NCI-H526 treated with DMSO at 0.1 percent for 48 hours (cell line): ENCODE results near the gene NDUFA8.
"Not testable (repeated sequence)": the region's sequence is repeated elsewhere in the genome, so short reads cannot be mapped to it uniquely, and the experiment has no call there.

Source experiments
- DNase-seq: peaks from one replicate; lab custom pipeline; 2025; lab: John Stamatoyannopoulos, UW

Gene NDUFA8

DNA sequence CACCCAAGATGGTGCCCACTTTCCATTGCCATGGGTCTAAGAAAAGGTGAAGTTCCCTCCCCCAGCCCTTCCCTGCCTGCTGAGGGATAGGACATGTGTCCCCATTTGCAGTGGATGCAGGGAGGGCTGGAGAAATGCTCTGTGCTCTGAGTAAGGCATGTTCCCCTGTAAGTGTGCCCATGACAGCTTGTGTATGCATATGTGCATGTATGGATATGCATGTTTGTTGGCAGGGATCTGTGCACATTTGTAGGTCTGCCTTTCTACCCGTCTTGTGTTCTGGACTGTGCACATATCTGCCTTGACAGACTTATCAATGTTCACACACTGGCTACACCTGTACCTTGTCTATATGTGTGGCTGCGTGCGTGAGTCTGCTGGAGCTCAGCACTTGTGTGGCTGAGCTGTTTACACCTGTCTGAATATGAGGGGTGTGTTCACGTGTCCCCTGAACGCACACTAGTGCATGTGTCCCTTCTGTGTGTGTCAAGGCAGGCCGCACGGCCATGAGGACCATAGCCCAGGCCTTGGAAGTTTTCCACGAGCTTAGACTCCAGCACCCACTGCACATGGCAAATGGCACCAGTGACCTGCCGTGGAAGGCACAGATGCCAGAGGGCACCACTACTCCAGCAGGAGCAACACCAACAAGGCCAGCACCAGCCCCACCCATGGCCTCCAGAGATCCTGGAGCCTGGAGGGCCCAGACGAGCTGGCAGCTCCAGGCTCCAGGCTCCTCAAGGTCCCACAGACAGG is 39.1 kb downstream of the NDUFA8 start:
- no peak for DNase-seq

GRCh38 chr9:122119721-122120120 is 39.9 kb downstream of the NDUFA8 start:
- DNase-seq: no peak

DNA sequence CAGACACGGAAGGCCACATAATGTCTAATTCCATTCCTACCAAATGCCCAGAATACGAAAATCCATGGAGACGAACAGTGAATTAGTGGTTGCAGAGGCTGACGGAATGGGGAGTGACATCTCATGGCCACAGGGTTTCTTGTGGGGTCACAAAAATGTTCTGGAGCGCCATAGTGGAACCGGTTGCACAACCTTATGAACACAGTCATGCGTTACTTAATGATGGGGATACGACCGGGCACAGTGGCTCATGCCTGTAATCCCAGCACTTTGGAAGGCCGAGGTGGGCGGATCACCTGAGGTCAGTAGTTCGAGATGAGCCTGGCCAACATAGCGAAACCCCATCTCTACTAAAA is 40.4 kb downstream of the NDUFA8 start:
- DNase-seq: no peak

GRCh38 chr9:122118343-122119165 is 41.0 kb downstream of the NDUFA8 start:
- DNase-seq: no peak

- DNase-seq: not testable (repeated sequence)
These were observed 42.3 kb downstream of the NDUFA8 start for GRCh38 chr9:122117241-122117640.

GRCh38 chr9:122116448-122117173 is 43.0 kb downstream of the NDUFA8 start:
- no peak for DNase-seq

- no peak for DNase-seq
These were observed 43.5 kb downstream of the NDUFA8 start for GRCh38 chr9:122116040-122116439.

- DNase-seq: no peak
These were observed 44.2 kb downstream of the NDUFA8 start for GRCh38 chr9:122115176-122116035.

- no peak for DNase-seq
These were observed 46.0 kb downstream of the NDUFA8 start for GRCh38 chr9:122113574-122113973.

DNA sequence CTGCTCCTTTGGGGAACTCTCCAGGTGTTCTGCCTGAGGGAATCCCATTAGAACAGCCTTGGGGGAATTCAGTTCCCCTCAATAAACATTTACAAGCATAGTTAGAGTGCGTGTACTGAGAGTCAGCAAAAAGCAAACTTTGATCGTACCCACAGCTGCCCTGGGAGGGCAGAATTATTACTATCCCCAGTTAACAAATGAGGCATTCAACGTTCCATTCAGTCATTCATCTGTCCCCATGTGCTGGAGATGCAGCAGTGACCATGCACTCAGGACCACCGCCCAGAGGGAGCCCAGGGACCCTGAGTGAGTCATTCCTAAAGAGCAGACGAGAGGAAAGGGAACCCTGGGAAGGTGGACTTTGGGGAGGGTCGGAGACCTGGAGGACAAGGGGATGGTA is 47.3 kb downstream of the NDUFA8 start:
- no peak for DNase-seq

DNA sequence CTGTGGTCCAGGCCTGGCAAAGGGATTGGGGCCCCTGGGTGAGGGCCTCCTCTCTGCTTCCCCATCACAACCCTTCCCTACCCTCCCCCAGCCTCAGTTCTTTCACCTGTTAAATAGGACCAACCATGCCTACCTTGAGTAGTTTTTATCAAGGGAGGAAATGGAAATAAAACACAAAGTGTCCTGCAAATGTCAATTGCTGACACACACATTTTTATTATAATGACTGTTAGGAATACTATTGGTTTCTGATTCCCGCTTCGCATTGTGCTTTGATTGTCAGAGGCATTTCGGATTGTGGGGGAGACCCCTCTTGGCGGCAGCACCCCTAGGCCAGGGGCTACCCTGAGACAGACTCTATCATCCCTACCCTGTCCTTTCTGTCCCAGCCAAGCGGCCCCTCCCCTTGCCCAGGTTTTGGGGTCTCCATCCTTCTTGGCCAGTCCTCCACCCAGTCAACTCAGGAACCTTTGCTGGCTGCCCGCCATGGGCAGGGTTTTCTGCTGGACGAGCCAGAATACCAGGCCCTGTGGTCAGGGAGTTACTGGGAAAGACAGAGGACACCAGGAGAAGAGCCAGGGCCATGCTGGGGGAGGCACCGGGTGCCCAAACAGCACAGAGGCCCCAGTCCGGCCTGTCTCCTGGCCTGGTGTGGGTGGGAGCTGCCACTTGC is 48.0 kb downstream of the NDUFA8 start:
- DNase-seq: no peak

- DNase-seq: no peak
These were observed 49.3 kb downstream of the NDUFA8 start for GRCh38 chr9:122110100-122110833.

- no peak for DNase-seq
These were observed 50.4 kb downstream of the NDUFA8 start for GRCh38 chr9:122109035-122109813.

DNA sequence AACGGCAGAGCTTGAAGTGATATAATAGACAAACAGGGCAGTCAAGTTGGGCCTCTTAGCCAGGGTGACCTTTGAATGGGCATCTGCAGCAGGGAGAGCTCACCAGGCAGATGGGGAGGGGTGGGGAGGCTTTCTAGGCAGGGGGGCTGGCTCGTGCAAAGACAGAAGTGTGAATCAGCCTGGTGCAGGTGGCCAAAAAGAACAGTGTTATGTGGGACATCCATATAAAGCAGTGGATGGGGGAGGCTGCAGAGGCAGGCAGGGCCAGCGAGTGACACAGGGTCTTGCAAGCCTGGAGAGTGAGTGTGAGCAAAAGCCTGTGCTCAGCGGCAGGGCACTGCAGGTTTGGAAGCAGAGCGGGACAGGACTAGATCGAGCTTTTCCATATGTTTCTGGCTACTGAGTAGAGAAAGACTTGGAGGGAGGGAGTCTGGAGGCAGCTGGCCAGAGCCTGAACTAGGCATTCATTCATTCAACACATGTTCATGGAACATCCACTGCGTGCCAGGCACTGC is 52.2 kb downstream of the NDUFA8 start:
- no peak for DNase-seq

DNA sequence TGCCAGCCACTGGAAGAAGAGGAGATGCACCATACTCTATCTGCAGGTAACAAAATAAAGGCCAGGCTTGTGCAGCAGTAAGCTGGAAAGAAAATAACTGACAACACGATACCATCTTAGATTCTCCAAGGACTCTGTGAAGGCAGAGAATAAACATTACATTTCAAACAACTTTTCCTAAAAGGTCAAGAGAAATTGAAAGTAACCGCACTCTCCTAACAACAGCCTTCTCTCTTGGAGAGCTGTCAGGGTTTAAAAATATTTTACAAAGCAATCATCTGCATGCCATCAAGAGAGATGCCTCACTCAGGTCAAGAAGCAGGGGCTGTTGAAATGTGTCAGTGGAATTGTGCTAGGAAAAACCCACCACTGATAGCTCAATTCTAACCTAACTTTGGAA is 53.0 kb downstream of the NDUFA8 start:
- DNase-seq: no peak

DNA sequence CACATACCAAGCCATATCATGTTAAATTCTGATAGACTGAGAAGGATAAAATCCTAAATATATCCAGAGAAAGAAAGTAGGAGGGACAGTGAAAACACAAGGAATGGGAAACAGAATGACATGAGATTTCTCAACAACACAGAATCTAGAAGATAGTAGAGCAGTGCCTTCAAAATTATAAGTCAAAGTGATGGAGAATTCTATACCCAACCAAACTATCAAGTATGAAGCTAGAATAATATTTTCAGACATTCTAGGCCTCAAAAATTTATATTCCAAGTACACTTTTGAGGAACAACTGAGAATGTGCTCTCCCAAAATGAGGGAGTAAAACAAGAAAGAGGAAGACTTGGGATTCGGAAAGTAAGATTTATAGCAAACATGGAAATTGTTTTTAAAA is 55.6 kb downstream of the NDUFA8 start:
- DNase-seq: no peak

GRCh38 chr9:122102156-122102555 is 57.4 kb downstream of the NDUFA8 start:
- DNase-seq: no peak

GRCh38 chr9:122100756-122101155 is 58.8 kb downstream of the NDUFA8 start:
- no peak for DNase-seq

- no peak for DNase-seq
These were observed 60.2 kb downstream of the NDUFA8 start for GRCh38 chr9:122099271-122099869.
